GM12892 (cell line): ENCODE measurements around the gene ADH6.

ENCODE experiments used
- POLR2A ChIP-seq: IDR thresholded peaks from 2 replicates; pipeline ENCODE4 v1.6.1; 2011; ENCODE audit warnings: low read depth, low read length, control low read depth
- POLR2AphosphoS5 ChIP-seq: IDR thresholded peaks from 2 replicates; pipeline ENCODE4 v1.6.1; 2011; ENCODE audit warnings: low read depth, low read length, control low read depth
- TAF1 ChIP-seq: IDR thresholded peaks from 2 replicates; pipeline ENCODE4 v1.6.1; 2011; ENCODE audit warnings: low read depth, mild to moderate bottlenecking, control low read depth, low read length, borderline replicate concordance

DNA sequence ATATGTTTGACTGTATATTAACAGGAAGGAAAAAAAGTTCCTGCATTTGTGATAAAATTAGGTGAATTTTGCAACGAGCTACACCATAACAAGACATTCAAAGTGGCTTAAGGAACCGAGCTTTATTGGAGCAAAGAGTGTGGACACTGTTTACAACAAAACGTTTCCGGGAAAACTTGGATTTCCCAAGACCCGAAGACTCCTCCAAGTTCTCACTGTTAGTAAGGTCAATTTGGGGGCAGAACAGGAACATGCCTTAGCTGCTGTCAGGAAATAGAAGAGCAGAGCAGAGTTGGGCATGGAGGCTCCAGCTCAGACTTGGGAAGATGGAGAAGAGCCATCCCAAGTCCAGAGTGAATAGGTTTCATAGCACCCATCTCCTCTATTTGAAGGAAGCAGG lies 16.5 kb downstream of the ADH6 start:
- TF ChIP-seq POLR2AphosphoS5 (no peak), POLR2A (no peak), TAF1 (no peak)
